ENCODE measurements around the gene CCDC126.

- no peak for TF ChIP-seq POLR2A (IDR thresholded peaks at IDR 0.05; ENCODE audit: low read depth, low read length)
- no peak for TF ChIP-seq NRF1 (conservative IDR thresholded peaks at IDR 0.05; ENCODE audit: low read depth, low read length)
- no peak for TF ChIP-seq CTCF (IDR thresholded peaks at IDR 0.05 in 2 of 3, conservative IDR thresholded peaks at IDR 0.05 in 1 of 3; ENCODE audit: control insufficient read depth in 2 of 3, extremely low read depth in 1 of 3, insufficient read depth in 1 of 3, low read depth in 3 of 3, low read length in 3 of 3)
- TF ChIP-seq MTA3 (IDR thresholded peaks at IDR 0.05; ENCODE audit: borderline replicate concordance, low read length), result no peak
- TF ChIP-seq TAF1 (IDR thresholded peaks at IDR 0.05; ENCODE audit: borderline replicate concordance, low read depth, low read length), result no peak
- TF ChIP-seq GATAD2B (conservative IDR thresholded peaks at IDR 0.05; ENCODE audit: low read depth), result no peak
- TF ChIP-seq SP1 (IDR thresholded peaks at IDR 0.05; ENCODE audit: low read depth, low read length), result no peak
- no peak for TF ChIP-seq RB1 (IDR thresholded peaks at IDR 0.05; ENCODE audit: borderline replicate concordance)
- no peak for TF ChIP-seq ZNF687 (IDR thresholded peaks at IDR 0.05)
- no peak for TF ChIP-seq CREB1 (IDR thresholded peaks at IDR 0.05; ENCODE audit: low read depth)
Observed at GRCh38 chr7:23617482-23617881, 20.3 kb downstream of the CCDC126 start.
